Activated B cell treated with CpG ODN at 0.5 μM for 24 hours (primary cell): Measurements from ENCODE around the gene PTPRH. TPM values are rescaled to one million over a fixed set of nuclear protein-coding genes. Genes with fewer than 3 reads are reported as not detected.

Experiments used
- ATAC-seq: fragments of 200-7000 bp; cut with Tn5 transposase; one replicate; pipeline ENCODE4 v1.10.0; 2021; ENCODE audit warnings: low read depth, mild to moderate bottlenecking, moderate library complexity
- CTCF ChIA-PET: fragments of 350-600 bp; sonication (Branson Sonifier 250); formaldehyde crosslinking; loops from one replicate; lab custom pipeline; 2021; ENCODE audit warnings: antibody characterized with exemption; lab: Charles Lee
- POLR2A ChIA-PET: fragments of 350-600 bp; sonication (Branson Sonifier 250); formaldehyde crosslinking; loops from one replicate; lab custom pipeline; 2021; ENCODE audit warnings: antibody characterized with exemption; lab: Charles Lee
- DNase-seq: peaks from one replicate; pipeline ENCODE4 v3.0.0; 2022
- H3K27ac Mint-ChIP-seq: one replicate; pipeline ENCODE4 v1.8.0; 2020; ENCODE audit warnings: mixed read lengths
- H3K27me3 Mint-ChIP-seq: one replicate; pipeline ENCODE4 v1.8.0; 2021; ENCODE audit warnings: mixed read lengths
- H3K36me3 Mint-ChIP-seq: one replicate; pipeline ENCODE4 v1.8.0; 2021; ENCODE audit warnings: low read depth, mixed read lengths
- H3K4me1 Mint-ChIP-seq: one replicate; pipeline ENCODE4 v1.8.0; 2021; ENCODE audit warnings: mixed read lengths
- H3K4me3 Mint-ChIP-seq: one replicate; pipeline ENCODE4 v1.8.0; 2020; ENCODE audit warnings: mild to moderate bottlenecking, mixed read lengths
- H3K9me3 Mint-ChIP-seq: one replicate; pipeline ENCODE4 v1.8.0; 2020; ENCODE audit warnings: mixed read lengths
- CTCF ChIP-seq: fragments of 200-600 bp; IDR thresholded peaks from one replicate; pipeline ENCODE4 v1.8.0; 2022; ENCODE audit warnings: antibody characterized with exemption, mild to moderate bottlenecking
- intact Hi-C: fragments of 100-400 bp; cut with micrococcal nuclease; formaldehyde crosslinking; loops from one replicate; pipeline ENCODE4 v1.15.1; 2024
- total RNA-seq: library from RNA; stranded (reverse); gene quantifications from 2 replicates; pipeline ENCODE4 v1.2.3, GENCODE V29; 2022

The PTPRH gene
- total RNA-seq, 1 donor from 2014 or later = not detected

- ChIA-PET POLR2A (interaction anchor here (1.0 kb wide), 1 partner anchor 158 kb away, joined by 3 read pairs; no protein-coding TSS in a partner anchor), CTCF (no interaction called here)
- Mint-ChIP-seq H3K4me1 (peaks cover 66% of the 10 kb centered on the region), H3K9me3 (no peaks in the 10 kb centered on the region), H3K36me3 (peaks cover 44% of the 10 kb centered on the region), H3K4me3 (peak overlapping the region; percentile 28), H3K27me3 (no peaks in the 10 kb centered on the region), H3K27ac (peak overlapping the region; percentile 50)
- DNase-seq (no peak), ATAC-seq (no peak)
- TF ChIP-seq CTCF = no peak
- intact Hi-C loops = no loop called here
Observed at GRCh38 chr19:55248704-55249103, 39.4 kb upstream of the PTPRH start.

DNA sequence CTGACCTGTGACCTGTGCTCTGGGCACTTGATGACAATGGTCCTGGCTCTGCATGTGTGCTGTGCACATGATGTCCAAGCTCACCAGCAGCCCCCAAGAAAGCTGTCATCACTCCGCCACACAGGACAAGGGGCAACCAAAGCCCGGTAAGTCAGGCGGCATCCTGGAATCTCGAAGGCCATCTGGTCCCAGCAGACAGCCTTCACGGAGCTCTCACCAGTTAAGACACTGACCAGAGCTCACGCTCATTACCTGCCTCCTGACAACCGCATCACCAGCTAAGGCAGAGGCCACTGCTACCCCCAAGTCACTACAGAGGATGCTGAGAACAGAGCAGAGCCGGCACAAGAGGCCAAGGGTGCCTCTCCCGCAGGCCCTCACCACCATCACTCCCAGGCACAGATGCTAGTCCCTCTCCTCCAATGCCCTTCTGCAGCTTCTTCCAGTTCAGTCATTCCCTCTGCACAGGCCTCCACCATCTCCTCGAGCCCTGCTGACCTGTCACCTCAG is 38.9 kb upstream of the PTPRH start:
- POLR2A ChIA-PET = interaction anchor here (1.0 kb wide), 1 partner anchor 159 kb away, joined by 3 read pairs; no protein-coding TSS in a partner anchor
- no peaks in the 10 kb centered on the region for H3K27me3 Mint-ChIP-seq
- no peaks in the 10 kb centered on the region for H3K9me3 Mint-ChIP-seq
- DNase-seq = no peak
- intact Hi-C loops = no loop called here
- no peak for ATAC-seq
- peaks cover 61% of the 10 kb centered on the region for H3K4me1 Mint-ChIP-seq
- no peak overlapping the region for H3K27ac Mint-ChIP-seq
- TF ChIP-seq CTCF = no peak
- peaks cover 47% of the 10 kb centered on the region for H3K36me3 Mint-ChIP-seq
- H3K4me3 Mint-ChIP-seq = peak overlapping the region; percentile 28
- CTCF ChIA-PET = interaction anchor here (0.6 kb wide), 1 partner anchor 136 kb away, joined by 3 read pairs; the partner anchor contains the start of gene TMEM238

- no peak for DNase-seq
- Mint-ChIP-seq H3K4me3 (no peak overlapping the region), H3K27me3 (no peaks in the 10 kb centered on the region), H3K4me1 (peaks cover 56% of the 10 kb centered on the region), H3K9me3 (no peaks in the 10 kb centered on the region), H3K27ac (no peak overlapping the region), H3K36me3 (peaks cover 50% of the 10 kb centered on the region)
- CTCF ChIA-PET = interaction anchor here (0.6 kb wide), 1 partner anchor 136 kb away, joined by 3 read pairs; the partner anchor contains the start of gene TMEM238
- POLR2A ChIA-PET = interaction anchor here (1.0 kb wide), 1 partner anchor 159 kb away, joined by 3 read pairs; no protein-coding TSS in a partner anchor
- no peak for ATAC-seq
- intact Hi-C loops = no loop called here
- TF ChIP-seq CTCF = no peak
Observed at GRCh38 chr19:55247621-55248099, 38.4 kb upstream of the PTPRH start.

DNA sequence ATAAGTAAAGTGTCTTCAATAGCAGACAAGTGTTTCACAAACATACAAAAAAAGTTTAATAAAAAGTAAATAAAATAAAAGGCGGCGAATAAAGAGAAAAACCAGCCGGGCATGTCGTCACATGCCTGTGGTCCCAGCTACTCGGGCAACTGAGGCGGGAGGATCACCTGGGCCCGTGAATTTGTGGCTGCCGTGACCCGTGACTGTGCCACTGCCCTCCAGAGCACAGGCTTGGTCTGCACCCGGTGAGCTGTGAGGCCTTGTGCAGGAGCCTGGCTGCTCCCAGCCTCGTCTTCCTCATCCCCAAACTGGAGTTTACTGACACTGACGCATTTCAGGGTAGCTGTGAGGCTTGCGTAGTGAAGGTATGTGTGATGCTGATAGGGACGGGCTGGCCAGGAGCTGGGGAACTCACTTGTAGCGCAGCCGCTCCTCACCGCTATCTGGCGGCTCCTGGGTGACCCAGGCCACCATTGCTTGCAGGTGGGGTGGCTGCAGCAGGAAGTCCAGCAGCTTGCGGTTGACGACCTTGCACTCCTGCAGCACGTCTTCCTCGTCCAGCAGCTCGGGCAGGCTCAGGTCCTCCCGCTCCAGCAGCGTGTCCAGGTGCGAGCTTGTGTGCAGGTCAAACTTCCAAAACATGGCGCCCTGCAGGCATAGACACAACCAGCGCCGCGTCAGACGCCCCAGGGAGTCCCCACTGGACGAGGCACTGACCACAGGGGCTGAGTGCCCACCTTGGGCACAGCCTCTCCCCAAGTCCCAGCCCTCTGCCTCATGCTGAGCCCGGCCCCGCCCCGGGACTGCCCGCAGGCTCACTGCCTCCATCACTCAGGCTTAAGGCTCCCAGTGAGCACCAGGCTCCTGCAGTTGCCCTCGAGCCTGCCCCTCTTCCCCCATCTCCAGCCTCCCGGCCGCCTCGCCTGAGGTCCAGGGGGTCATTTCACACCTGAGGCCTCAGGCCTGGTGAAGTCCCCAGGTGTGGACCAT is 37.5 kb upstream of the PTPRH start:
- ChIA-PET CTCF (no interaction called here), POLR2A (interaction anchor here (0.7 to 0.8 kb wide), 2 partner anchors 13 to 116 kb away, joined by 3 to 4 read pairs; partner anchors contain the start of genes GARIN5B and PPP6R1)
- ATAC-seq = no peak

More for the DNA sequence above, 37.5 kb upstream of the PTPRH start:
- H3K4me3 Mint-ChIP-seq = no peak overlapping the region
- H3K4me1 Mint-ChIP-seq = peaks cover 47% of the 10 kb centered on the region
- peaks cover 54% of the 10 kb centered on the region for H3K36me3 Mint-ChIP-seq
- no peak for DNase-seq
- intact Hi-C loops = no loop called here
- H3K27me3 Mint-ChIP-seq = no peaks in the 10 kb centered on the region
- H3K9me3 Mint-ChIP-seq = no peaks in the 10 kb centered on the region
- no peak for TF ChIP-seq CTCF
- H3K27ac Mint-ChIP-seq = no peak overlapping the region
